GM12872 (cell line): Measurements from ENCODE around the gene TBC1D17.

Experiments used
- CTCF ChIP-seq: IDR thresholded peaks from 3 replicates; pipeline ENCODE4 v1.5.1; 2011; ENCODE audit warnings: low read depth, mild to moderate bottlenecking, low read length, moderate library complexity; ENCODE audit not compliant: insufficient read depth

The TBC1D17 gene

GRCh38 chr19:49882643-49883042 is 5.1 kb downstream of the TBC1D17 start:
- TF ChIP-seq CTCF = no peak

GRCh38 chr19:49883094-49883493 is 5.6 kb downstream of the TBC1D17 start:
- TF ChIP-seq CTCF = no peak

- no peak for TF ChIP-seq CTCF
Measured at GRCh38 chr19:49884109-49884508, 6.6 kb downstream of the TBC1D17 start.

GRCh38 chr19:49884760-49885159 is 7.3 kb downstream of the TBC1D17 start:
- TF ChIP-seq CTCF = no peak

GRCh38 chr19:49887037-49887664 is 9.6 kb downstream of the TBC1D17 start:
- no peak for TF ChIP-seq CTCF

GRCh38 chr19:49887665-49888509 is 10.4 kb downstream of the TBC1D17 start:
- no peak for TF ChIP-seq CTCF

GRCh38 chr19:49888510-49888824 is 11.0 kb downstream of the TBC1D17 start:
- no peak for TF ChIP-seq CTCF
